ENCODE measurements around the gene CFHR3.
"Not testable (repeated sequence)": the region's sequence is repeated elsewhere in the genome, so short reads cannot be mapped to it uniquely, and the experiment has no call there.

The CFHR3 gene

DNA sequence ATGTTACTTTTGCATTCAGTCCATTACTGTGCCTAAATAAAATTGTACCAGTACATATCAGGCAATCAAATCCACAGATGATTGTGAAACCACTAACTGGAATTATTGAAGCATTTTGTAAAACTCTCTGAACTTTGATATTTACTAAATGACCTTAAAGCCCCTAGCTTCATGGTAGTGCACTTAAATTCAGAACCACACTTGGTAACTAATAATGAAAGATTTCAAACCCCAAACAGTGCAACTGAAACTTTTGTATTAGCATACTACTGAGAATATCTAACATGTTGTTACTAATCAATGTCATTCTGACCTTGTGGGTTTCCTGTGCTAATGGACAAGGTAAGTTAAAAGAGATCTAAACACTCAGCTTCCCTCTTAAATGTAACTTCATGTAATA lies at the start of gene CFHR3:
CFHR3 (plus strand) TSS at position 238 of the 400 bp plus-strand sequence; CDS start at position 285, 47 bp downstream.
- no peak for DNase-seq (ENCODE audit: low read depth)

DNA sequence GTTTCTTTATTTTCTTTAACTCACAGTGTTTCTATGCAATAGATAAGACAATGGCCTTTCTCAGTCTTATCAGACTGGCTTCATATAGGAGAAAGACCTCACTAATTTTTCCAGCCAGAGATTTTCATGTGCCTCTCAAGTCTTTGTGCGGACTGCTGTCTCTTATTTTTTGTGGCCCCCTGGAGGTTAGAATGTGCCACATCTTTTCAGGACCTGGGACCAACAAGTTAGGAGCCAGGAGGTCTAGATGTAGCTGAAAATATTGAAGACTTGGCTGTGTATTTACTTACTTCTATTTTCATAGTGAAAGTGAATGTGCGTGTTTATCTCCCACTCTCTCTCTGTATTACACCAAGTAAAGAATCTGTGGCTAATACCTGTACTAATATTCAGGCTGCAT lies 42.1 kb upstream of the CFHR3 start:
- DNase-seq (ENCODE audit: low read depth): no peak

DNA sequence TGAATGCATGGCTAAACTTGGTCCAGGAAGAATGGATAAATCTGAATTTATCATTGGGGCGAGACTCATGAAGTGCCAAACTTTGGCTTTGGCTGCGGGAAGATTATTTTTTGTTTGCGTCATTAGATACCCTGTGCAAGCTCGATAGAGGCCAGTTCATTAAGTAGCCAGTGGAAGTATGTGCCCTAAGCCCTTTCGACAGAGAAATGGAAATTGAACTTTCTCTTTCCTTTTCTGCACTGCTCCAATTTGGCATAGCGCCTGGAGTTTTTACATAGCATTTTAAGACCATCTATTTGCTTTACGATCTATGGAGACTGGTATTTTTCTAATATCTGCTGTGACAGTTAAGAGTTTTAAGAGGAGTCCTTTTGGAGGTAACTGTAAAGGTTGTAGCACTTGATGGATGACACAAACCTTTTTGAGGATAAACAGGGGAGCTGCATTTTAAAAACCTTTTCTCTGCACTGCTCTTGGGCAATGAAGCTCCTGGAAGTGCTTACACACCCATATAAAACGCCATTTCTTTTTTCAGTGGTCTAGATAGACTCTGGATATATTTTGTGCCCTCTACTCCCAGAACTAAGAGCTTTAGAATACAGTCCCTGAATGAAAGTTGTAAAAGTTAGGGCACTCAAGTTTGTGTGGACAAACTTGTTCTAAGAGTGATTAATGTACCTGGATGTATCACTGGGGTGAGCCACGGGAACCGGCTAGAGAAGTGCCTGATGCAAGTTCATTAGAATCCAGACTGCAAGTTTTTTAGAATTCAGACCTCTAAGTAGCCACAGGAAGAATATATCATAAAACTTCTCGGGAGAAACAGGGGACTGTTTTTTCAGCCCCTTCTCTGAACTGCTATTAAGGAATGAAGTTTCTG lies 41.3 kb upstream of the CFHR3 start:
- no peak for DNase-seq (ENCODE audit: low read depth)

DNA sequence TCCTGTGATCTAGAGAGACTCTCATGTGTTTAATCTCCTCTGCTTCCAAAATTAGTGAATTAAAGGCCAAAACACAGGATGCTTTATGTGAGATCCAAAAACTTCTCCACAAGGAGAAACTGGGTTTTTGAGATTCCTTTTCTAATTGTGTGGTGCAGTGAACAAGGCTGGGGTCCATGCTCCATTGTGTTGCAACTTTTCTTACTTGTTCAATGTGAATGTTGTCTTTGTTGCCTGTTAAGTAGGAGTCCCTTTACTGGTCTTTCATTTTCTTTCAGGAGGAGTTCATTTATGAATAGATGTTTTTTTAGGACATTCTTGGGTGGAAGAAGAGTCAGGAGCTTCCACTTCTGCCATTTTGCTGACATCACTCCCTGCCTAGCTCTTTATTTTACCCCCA lies 40.6 kb upstream of the CFHR3 start:
- DNase-seq (ENCODE audit: low read depth): no peak

DNA sequence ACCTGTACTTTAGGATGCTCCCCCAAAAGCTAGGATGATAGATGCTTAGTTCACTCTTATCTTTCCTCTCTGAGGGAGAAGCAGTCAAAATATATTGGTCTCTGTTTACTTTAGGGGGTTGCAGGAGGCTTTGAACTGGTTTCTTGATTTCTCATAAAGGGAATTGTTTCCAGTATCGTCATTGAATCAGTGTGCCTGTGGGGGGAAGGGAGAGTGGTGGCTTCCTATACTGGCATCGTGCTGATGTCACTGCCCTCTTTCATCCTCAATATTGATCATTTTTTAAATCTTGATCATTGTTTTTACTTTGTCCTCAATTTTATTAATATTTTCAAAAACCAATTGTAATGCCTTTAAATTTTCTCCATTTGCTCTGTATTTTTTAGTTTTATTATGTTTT lies 40.2 kb upstream of the CFHR3 start:
- no peak for DNase-seq (ENCODE audit: low read depth)

DNA sequence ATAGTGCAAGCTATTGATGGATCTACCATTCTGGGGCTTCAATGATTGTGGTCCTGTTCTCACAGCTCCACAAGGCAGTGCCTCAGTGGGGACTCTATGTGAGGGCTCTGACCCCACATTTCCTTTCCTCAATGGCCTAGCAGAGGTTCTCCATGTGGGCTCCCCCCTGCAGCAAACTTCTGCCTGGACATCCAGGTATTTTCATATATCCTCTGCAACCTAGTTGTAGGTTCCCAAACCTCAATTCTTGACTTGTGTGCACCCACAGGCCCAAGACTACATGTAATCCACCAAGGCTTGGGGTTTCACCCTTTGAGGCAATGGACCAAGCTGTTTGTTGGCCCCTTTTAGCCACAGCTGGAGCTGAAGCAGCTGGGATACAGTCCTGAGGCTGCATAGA lies 35.9 kb upstream of the CFHR3 start:
- no peak for DNase-seq (ENCODE audit: low read depth)

DNA sequence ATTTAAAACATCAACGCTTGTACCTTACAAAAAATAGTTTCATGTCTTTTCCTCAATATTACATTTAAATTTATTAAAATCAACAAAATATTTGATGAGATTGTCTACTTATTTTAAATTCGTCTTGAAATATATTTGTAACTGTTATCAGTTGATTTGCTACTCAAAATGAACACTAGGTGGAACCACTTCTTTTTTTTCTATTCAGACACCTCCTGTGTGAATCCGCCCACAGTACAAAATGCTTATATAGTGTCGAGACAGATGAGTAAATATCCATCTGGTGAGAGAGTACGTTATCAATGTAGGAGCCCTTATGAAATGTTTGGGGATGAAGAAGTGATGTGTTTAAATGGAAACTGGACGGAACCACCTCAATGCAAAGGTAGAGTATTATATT lies 31.4 kb upstream of the CFHR3 start:
- DNase-seq (ENCODE audit: low read depth): not testable (repeated sequence)

DNA sequence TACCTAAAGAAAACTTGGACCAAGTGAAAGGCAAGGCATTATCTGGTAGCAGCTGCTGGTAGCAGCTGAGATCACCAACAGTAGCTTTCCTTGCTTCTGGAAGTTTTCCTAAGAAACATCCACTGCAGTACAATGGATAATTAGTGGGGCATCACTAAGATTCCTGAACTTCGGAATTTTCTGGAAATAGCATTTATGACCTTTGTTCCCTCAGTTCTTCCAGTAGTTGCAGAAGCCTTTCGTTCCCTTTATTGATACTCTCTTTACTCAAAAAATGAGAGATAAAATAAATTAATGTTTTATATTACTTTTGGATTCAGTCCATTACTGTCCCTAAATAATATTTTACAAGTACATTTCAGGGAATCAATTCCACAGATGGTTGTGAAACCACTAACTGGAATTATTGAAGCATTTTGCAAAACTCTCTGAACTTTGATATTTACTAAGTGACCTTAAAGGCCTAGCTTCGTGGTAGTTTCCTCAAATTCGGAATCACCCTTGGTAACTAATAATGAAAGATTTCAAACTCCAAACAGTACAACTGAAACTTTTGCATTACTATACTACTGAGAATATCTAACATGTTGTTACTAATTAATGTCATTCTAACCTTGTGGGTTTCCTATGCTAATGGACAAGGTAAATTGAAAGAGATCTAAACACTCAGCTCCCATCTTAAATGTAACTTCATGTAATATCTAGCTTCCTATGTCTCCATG lies 9.5 kb upstream of the CFHR3 start:
- not testable (repeated sequence) for DNase-seq (ENCODE audit: low read depth)

DNA sequence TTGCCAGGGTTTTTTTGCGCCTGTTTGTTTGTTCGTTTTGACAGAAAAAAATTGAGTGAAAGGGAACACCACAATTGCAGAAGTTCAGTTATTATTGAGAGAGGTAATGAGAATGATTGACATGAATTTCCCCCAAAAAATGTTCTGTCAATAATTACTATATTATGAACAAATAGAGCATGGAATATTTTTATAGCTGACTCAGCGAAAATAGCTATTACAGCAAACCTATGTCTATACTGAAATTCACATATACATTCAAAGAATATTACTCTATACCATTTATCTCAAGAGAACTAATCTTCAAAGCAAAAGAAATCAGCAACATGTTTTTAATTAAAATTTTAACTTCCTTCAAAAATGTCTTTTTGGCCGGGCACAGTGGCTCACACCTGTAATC lies 4.8 kb upstream of the CFHR3 start:
- not testable (repeated sequence) for DNase-seq (ENCODE audit: low read depth)

DNA sequence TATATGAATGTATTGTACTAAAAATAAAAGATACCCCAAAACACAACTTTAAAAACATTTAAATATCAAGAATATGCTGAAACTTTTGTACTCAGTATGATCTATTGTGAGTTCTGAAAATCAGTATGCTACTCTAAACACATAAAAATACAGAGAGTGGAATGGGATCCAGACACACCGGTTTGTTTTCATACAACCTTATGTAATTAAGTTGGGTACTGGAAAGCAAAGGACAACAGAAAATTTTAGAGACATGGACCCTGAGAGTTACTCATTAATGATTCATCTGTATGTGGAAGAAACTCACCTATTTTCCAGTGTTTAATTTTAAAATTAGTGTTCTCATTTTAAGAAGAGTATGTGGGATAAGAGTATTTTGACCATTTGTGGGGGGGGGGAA lies 927 bp upstream of the CFHR3 start:
- DNase-seq (ENCODE audit: low read depth): no peak

DNA sequence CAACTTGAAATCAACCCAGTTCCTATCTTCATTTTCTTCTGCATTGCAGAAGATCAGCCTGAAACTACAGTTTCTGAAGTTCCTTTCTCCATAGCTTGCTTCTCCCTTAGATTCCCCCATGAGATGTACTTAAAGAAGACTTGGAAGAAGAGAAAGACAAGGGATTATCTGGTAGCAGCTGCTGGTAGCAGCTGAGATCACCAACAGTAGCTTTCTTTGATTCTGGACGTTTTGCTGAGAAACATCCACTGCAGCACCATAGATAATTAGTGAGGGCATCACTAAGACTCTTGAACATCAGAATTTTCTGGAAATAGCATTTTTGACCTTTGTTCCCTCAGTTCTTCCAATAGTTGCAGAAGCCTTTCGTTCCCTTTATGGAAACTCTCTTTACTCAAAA lies 465 bp upstream of the CFHR3 start:
- DNase-seq (ENCODE audit: low read depth): no peak

DNA sequence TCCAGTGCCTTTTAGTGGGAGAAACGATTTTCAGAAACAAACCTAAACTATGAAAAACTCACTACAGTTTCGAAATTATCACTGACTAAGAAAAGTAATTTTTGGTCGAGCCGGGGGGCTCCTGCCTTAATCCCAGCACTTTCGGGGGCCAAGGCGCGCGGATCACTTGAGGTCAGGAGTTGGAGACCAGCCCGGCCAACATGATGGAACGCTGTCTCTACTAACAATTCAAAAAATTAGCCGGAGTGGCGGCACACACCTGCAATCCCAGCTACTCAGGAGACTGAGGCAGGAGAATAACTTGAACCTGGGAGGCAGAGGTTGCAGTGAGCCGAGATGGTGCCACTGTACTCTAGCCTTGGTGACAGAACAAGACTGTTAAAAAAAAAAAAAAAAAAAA lies 3.0 kb downstream of the CFHR3 start:
- no peak for DNase-seq (ENCODE audit: low read depth)

DNA sequence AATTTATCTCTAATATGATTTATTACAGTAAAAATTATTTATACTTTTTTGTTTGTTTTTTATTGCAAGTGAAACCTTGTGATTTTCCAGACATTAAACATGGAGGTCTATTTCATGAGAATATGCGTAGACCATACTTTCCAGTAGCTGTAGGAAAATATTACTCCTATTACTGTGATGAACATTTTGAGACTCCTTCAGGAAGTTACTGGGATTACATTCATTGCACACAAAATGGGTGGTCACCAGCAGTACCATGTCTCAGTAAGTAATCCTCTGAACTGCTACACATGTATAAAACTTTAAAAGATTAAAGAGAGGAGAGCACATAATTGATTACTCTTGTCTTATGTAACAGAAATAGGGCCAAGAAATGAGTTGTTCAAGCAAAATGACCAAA lies 4.5 kb downstream of the CFHR3 start:
- no peak for DNase-seq (ENCODE audit: low read depth)

DNA sequence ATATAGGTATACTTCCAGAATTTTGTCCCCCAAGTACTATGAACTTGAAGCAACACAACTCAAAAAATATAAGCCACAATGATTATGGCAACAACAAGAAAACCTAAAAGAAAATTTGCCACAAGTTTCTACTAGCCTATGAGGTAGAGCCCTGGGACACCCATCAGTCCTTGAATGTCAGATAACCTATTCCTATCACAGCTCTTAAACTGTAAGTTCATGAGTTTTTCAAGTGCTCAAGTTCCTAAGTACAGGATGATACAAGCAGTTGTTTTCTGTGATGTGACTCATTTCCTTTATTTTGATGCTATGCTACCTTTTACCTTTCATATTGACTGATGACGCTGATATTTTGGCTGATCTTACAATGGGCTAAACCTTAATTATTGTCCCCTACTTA lies 16.6 kb downstream of the CFHR3 start:
- DNase-seq (ENCODE audit: low read depth): not testable (repeated sequence)

DNA sequence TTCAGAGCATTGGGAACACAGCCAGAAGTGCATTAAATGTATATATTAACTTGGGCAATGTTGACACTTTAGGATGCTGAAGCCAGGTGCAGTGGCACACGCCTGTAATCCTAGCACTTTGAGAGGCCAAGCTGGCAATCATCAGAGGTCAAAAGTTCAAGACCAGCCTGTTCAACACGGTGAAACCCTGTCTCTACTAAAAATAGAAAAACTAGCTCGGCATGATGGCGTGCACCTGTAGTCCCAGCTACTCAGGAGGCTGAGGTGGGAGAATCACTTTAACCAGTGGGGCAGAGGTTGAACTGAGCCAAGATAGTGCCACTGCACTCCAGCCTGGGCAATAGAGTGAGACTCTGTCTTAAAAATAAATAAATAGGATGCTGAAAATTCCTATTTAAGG lies 19.5 kb downstream of the CFHR3 start:
- DNase-seq (ENCODE audit: low read depth): not testable (repeated sequence)

DNA sequence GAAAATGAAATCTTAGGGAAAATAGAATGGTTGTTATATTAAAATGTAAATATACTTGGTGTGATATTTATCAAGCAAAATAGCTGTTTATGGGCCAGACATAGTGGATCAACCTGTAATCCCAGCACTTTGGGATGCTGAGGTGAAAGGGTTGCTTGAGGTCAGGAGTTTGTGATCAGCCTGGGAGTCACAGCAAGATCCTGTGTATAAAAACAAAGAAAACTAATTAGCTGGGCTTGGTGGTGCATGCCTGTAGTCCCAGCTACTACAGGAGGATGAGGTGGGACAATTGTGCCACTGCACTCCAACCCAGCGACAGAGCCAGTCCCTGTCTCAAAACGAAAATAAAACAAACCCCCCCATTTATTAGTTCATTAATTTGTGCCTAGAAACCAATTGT lies 23.3 kb downstream of the CFHR3 start:
- DNase-seq (ENCODE audit: low read depth): no peak

DNA sequence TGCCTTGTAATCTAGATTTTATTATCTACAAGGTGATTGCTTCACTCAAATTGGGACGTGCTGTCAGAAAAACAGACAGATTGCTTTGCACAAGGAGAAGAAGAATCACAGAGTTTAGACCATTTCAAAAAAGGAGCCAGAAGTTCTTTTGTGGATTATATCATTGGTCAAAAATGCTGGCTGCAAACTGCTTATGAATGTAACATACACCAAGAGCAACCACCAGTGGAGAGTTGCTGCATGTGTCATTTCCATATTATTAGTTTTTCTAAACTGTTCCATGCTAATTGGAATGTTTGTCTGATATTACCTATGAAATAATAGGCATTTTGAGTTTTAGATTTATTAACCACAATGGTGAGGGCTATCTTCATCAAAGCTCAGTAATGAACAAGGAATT lies 27.3 kb downstream of the CFHR3 start:
- not testable (repeated sequence) for DNase-seq (ENCODE audit: low read depth)

DNA sequence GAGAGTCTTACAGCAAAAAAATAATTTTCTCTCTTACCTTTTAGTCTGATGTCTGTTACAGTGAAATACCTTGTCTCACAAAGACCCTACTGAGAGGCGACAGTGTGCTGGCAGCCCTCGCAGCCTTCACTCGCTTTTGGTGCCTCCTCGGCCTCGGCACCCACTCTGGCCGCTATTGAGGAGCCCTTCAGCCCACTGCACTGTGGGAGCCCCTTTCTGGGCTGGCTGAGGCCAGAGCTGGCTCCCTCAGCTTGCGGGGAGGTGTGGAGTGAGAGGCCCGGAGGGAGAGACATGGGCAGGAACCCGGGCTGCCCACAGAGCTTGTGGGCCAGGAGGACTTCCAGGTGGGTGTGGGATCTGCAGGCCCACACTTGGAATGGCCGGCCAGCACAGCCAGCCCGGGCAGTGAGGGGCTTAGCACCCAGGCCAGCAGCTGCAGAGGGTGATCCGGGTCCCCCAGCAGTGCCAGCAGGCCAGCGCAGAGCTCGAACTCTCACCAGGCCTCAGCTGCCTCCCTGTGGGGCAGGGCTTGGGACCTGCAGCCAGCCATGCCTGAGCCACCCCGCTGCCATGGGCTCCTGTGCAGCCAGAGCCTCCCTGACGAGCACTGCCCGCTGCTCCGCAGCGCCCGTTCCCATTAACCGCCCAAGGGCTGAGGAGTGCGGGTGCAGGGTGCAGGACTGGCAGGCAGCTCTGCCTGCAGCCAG lies 34.0 kb downstream of the CFHR3 start:
- no peak for DNase-seq (ENCODE audit: low read depth)

DNA sequence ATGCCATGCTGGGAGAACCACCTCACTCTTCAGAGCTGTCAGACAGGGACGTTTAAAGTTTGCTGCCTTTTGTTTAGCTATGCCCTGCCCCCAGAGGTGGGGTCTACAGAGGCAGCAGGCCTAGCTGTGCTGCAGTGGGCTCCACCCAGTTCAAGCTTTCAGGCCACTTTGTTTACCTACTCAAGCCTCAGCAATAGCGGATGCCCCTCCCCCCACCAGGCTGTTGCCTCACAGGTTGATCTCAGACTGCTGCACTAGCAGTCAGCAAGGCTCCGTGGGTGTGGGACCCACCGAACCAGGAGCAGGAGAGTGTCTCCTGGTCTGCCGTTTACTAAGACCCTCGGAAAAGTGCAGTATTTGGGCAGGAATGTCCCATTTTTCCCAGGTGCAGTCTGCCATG lies 42.8 kb downstream of the CFHR3 start:
- not testable (repeated sequence) for DNase-seq (ENCODE audit: low read depth)

DNA sequence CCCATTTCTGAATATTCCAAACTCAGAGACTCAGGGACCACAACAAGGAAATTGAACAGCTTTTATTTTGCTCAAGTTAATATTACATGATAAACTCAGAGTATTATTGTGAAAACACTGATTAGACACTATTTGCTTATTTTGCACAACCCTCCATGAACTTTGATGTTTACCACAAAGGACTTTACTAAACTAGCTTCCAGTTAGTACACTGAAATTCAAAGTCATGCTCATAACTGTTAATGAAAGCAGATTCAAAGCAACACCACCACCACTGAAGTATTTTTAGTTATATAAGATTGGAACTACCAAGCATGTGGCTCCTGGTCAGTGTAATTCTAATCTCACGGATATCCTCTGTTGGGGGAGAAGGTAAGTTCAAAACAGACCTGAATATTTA lies 44.9 kb downstream of the CFHR3 start, which contains the start of gene CFHR1:
CFHR1 (plus strand) TSS at position 201 of the 400 bp plus-strand sequence; CDS start at position 315, 114 bp downstream.
- DNase-seq (ENCODE audit: low read depth): not testable (repeated sequence)

DNA sequence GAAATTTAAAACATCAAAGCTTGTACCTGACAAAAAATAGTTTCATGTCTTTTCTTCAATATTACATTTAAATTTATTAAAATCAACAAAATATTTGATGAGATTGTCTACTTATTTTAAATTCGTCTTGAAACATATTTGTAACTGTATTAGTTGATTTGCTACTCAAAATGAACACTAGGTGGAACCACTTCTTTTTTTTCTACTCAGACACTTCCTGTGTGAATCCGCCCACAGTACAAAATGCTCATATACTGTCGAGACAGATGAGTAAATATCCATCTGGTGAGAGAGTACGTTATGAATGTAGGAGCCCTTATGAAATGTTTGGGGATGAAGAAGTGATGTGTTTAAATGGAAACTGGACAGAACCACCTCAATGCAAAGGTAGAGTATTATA lies 53.2 kb downstream of the CFHR3 start:
- not testable (repeated sequence) for DNase-seq (ENCODE audit: low read depth)
